Parathyroid adenoma (tissue), 2 donors: Measurements from ENCODE around the gene CSF1R.
A peak's percentile ranks its signal among the peaks of the same experiment; 100 is the strongest.

Source experiments
- H2AFZ ChIP-seq: fragments of 300-600 bp; sonication (generic); one replicate; pipeline ENCODE4 v1.7.0; 2017; ENCODE audit warnings: antibody characterized with exemption, mild to moderate bottlenecking
- H3K27ac ChIP-seq: fragments of 300-600 bp; sonication (generic); one replicate; pipeline ENCODE4 v1.7.0; 2017
- H3K27me3 ChIP-seq: fragments of 300-600 bp; sonication (generic); one replicate; pipeline ENCODE4 v1.7.0; 2017; ENCODE audit warnings: low read length; ENCODE audit not compliant: control insufficient read depth, insufficient read depth
- H3K36me3 ChIP-seq: fragments of 300-600 bp; sonication (generic); one replicate; pipeline ENCODE4 v1.7.0; 2017; ENCODE audit warnings: low read length; ENCODE audit not compliant: control insufficient read depth, insufficient read depth
- H3K4me1 ChIP-seq: fragments of 300-600 bp; sonication (generic); one replicate; pipeline ENCODE4 v1.7.0; 2017; ENCODE audit warnings: control low read depth
- H3K4me2 ChIP-seq: fragments of 300-600 bp; sonication (generic); one replicate; pipeline ENCODE4 v1.7.0; 2017; ENCODE audit warnings: low read length
- H3K4me3 ChIP-seq: fragments of 300-600 bp; sonication (generic); one replicate; pipeline ENCODE4 v1.7.0; 2017; ENCODE audit warnings: low read depth, low read length
- H3K79me2 ChIP-seq: fragments of 300-600 bp; sonication (generic); one replicate; pipeline ENCODE4 v1.7.0; 2017; ENCODE audit warnings: control low read depth
- H3K9ac ChIP-seq: fragments of 300-600 bp; sonication (generic); one replicate; pipeline ENCODE4 v1.7.0; 2017; ENCODE audit warnings: mild to moderate bottlenecking
- H3K9me3 ChIP-seq: fragments of 300-600 bp; sonication (generic); one replicate; pipeline ENCODE4 v1.7.0; 2017; ENCODE audit warnings: low read length; ENCODE audit not compliant: control insufficient read depth
- TF ChIP-seq, protein P1 (sequence below): fragments of 300-600 bp; sonication (generic); IDR thresholded peaks from one replicate; pipeline ENCODE4 v1.7.0; 2017; ENCODE audit warnings: antibody characterized with exemption, mild to moderate bottlenecking
- donor health status: primary hyperparathyroidism.

The CSF1R gene

DNA sequence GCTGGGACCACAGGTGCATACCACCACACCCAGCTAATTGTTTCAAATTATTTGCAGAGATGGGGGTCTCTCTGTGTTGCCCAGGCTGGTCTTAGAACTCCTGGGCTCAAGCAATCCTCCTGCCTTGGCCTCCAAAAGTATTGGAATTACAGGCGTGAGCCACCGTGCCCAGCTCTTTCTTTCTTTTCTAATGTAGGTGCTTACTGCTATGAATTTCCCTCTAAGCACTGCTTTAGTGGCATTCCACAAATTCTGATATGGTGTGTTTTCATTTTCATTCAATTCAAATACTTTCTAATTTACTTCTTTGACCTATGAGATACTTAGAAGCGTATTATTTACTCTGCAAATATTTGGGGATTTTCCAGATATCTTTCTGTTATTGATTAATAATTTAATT is 70.9 kb downstream of the CSF1R start:
- no peak overlapping the region for H3K27ac ChIP-seq
- no peak overlapping the region for H3K4me2 ChIP-seq
- no peak overlapping the region for H3K9ac ChIP-seq
- H3K4me1 ChIP-seq = no peaks in the 10 kb centered on the region
- no peaks in the 10 kb centered on the region for H3K9me3 ChIP-seq
- no peak overlapping the region for H2AFZ ChIP-seq
- TF ChIP-seq, protein P1, sequence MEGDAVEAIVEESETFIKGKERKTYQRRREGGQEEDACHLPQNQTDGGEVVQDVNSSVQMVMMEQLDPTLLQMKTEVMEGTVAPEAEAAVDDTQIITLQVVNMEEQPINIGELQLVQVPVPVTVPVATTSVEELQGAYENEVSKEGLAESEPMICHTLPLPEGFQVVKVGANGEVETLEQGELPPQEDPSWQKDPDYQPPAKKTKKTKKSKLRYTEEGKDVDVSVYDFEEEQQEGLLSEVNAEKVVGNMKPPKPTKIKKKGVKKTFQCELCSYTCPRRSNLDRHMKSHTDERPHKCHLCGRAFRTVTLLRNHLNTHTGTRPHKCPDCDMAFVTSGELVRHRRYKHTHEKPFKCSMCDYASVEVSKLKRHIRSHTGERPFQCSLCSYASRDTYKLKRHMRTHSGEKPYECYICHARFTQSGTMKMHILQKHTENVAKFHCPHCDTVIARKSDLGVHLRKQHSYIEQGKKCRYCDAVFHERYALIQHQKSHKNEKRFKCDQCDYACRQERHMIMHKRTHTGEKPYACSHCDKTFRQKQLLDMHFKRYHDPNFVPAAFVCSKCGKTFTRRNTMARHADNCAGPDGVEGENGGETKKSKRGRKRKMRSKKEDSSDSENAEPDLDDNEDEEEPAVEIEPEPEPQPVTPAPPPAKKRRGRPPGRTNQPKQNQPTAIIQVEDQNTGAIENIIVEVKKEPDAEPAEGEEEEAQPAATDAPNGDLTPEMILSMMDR = no peak
- H3K4me3 ChIP-seq = no peak overlapping the region
- no peaks in the 10 kb centered on the region for H3K27me3 ChIP-seq
- peaks cover 43% of the 10 kb centered on the region for H3K79me2 ChIP-seq
- H3K36me3 ChIP-seq = peaks cover 4% of the 10 kb centered on the region

DNA sequence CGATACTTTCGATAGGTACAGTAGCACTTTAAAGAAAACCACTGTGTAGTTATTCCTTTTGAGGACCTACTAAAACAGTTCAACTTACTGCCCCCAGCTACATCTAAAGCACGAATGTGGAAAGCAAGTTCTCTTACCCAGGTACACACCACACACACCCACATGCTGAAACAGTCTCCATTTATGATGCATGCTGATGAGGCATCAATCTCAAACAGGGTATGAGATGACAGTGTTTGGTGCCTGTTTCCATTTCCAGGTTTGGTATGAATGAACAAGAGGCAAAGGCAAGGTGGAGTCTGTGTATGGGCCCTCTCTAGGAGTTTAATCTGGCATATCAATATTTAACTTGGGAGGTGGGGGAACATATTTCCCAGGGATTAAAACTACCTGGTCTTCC is 71.9 kb downstream of the CSF1R start:
- Histone ChIP-seq H2AFZ (no peak overlapping the region), H3K9me3 (no peaks in the 10 kb centered on the region), H3K27me3 (no peaks in the 10 kb centered on the region), H3K27ac (no peak overlapping the region), H3K79me2 (peaks cover 43% of the 10 kb centered on the region), H3K9ac (no peak overlapping the region), H3K36me3 (peaks cover 4% of the 10 kb centered on the region), H3K4me1 (peaks cover 1% of the 10 kb centered on the region), H3K4me3 (no peak overlapping the region), H3K4me2 (no peak overlapping the region)
- TF ChIP-seq, protein P1 = no peak

DNA sequence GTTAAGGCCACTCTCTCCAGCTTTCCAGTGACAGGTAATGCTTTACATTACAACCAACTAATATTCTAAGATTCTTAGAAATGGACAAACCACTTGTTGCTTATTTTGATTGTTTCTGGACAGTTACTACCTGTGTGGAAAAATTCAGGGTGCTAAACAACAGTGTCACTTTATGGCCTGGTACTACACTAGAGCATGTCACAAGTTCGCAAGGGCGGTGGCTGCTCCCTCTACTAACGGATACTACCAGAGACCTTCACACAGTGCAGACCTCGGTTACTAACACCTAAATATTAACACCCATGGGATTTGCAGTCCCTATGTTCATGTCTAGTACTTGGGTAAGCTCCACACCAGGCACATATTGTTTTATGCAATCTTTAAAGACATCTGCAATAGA is 72.4 kb downstream of the CSF1R start:
- Histone ChIP-seq H3K4me3 (no peak overlapping the region), H3K9ac (no peak overlapping the region), H3K27me3 (no peaks in the 10 kb centered on the region), H3K79me2 (peaks cover 43% of the 10 kb centered on the region), H3K4me1 (peaks cover 6% of the 10 kb centered on the region), H3K9me3 (no peaks in the 10 kb centered on the region), H3K36me3 (peaks cover 4% of the 10 kb centered on the region), H3K4me2 (no peak overlapping the region), H2AFZ (no peak overlapping the region), H3K27ac (no peak overlapping the region)
- TF ChIP-seq, protein P1 = no peak

DNA sequence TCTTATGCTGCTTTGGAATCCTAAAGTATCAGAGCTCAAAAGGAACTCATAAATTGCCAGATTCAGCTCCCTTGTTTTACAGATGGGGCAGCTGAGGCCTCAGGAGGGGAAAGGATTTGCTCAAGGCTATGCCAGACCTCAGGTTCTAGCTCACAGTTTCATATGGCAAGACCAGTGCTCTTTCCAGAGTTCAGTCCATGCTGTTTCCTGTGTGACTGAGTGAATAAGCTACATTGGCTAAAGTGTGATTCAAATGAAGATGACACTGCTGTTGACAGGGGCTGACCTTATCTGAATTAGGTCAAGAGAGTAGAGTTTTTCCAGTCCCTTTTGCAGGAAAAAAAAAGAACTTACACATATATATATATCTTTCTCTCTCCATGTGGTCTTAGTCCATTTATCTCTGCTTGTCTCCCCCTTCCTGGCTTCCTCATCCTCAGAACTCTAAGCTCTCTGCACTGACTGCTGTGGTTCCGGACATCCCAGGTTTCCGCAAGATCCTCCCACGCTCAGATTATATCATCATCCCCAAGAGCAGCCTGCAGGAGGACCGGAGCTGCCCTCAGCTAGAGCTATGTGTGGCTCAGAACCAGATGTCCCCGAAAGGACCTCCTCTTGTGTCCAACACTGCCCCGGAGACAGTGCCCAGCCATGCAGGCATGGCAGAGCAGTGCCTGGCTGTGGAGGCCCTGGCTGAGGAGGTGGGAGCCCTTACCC is 76.5 kb downstream of the CSF1R start:
- Histone ChIP-seq H3K27ac (peak overlapping the region; percentile 2), H3K36me3 (no peaks in the 10 kb centered on the region)

More for the DNA sequence above, 76.5 kb downstream of the CSF1R start:
- TF ChIP-seq, protein P1 = no peak
- no peak overlapping the region for H2AFZ ChIP-seq
- peaks cover 19% of the 10 kb centered on the region for H3K79me2 ChIP-seq
- no peak overlapping the region for H3K9ac ChIP-seq
- peak overlapping the region; percentile 31 for H3K4me3 ChIP-seq
- peaks cover 16% of the 10 kb centered on the region for H3K4me1 ChIP-seq
- H3K4me2 ChIP-seq = peak overlapping the region; percentile 16
- H3K9me3 ChIP-seq = no peaks in the 10 kb centered on the region
- no peaks in the 10 kb centered on the region for H3K27me3 ChIP-seq
